DMS153 treated with DMSO at 0.1 percent for 48 hours (cell line): ENCODE results near the gene UTF1.
"Not testable (repeated sequence)": the region's sequence is repeated elsewhere in the genome, so short reads cannot be mapped to it uniquely, and the experiment has no call there.

Experiments
- DNase-seq: peaks from one replicate; lab custom pipeline; 2025; ENCODE audit not compliant: unreplicated experiment; lab: John Stamatoyannopoulos, UW

UTF1 gene

GRCh38 chr10:133261726-133262325 is 31.8 kb downstream of the UTF1 start:
- no peak for DNase-seq

- DNase-seq, result no peak
Measured at GRCh38 chr10:133262696-133263095, 32.7 kb downstream of the UTF1 start.

- DNase-seq, result no peak
Measured at GRCh38 chr10:133263674-133264073, 33.7 kb downstream of the UTF1 start.

DNA sequence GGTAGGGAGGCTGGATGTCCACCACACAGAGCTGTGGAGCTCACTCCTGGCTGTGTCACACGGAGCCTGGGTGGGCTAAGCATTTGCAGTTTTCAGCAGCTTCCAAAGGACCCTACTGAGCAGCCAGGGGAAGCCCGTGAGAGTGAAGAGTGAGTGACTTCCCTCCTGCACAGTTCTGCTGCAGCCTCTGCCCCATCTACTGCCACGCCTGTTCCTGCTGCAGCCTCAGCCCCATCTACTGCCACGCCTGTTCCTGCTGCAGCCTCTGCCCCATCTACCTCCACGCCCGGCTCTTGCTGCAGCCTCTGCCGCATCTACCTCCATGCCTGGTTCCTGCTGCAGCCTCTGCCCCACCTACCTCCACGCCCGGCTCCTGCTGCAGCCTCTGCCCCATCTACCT is 34.4 kb downstream of the UTF1 start:
- DNase-seq, result no peak

DNA sequence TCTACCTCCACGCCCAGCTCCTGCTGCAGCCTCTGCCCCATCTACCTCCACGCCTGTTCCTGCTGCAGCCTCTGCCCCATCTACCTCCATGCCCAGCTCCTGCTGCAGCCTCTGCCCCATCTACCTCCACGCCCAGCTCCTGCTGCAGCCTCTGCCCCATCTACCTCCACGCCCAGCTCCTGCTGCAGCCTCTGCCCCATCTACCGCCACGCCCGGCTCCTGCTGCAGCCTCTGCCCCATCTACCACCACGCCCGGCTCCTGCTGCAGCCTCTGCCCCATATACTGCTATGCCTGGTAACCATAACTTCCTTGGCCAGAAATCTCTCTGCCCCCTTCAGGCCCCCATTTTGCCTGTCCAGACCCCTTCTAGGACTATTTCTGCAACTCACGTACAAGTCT is 35.0 kb downstream of the UTF1 start:
- DNase-seq, result not testable (repeated sequence)

DNA sequence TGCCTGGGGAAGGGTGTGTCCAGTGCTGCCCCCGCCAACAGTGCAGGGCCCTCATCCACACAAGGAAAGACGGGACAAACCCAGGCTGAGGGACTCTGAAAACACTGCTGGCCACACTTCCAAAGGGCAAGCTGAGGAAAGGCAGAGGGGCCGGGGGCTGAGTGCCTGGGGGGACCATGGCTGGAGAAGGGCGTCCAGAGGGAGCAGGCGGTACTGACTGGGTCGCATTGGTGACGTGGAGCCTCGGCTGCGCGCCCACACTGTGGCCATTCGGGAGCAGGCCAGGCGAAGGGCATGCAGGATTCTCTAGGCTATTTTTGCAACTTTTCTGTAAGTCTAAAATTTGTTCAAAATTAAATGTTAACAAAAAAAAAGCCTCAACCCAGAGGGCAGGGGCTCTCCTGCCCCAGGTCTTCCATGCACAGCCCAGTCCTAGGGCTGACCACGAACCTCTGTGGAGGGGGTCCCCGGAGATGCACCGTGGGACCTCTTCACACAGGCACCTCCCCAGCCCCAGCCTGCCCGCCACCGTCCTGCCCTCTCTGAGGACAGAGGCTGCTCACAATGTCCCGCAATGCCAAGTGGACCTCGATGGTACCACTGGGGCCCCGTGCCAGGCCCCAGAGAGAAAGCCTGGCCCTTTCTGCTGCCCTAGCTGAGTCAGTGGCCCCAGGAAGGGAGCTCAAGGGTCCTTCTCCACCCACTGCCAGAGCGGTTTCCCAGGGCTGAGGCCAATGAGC is 36.2 kb downstream of the UTF1 start:
- no peak for DNase-seq

DNA sequence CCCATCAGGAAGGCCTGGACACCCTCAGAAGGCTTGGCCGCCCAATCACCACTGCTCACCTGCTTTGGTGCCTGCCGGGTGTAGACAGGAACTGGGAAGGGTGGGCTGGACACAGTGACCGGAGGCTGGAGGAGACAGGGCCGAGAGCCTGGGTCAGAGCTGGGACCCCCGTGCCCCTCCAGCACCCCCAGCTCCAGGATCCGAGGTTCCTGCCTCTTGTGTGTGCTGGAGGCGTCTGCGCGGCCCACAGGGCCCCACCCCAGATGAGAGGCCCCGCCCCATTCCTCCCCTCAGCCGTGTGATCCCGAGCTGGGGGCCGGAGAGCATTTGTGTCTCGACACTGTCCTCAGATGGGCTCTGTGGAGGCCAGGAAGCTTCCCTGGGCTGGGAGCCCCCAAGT is 37.3 kb downstream of the UTF1 start:
- no peak for DNase-seq

DNA sequence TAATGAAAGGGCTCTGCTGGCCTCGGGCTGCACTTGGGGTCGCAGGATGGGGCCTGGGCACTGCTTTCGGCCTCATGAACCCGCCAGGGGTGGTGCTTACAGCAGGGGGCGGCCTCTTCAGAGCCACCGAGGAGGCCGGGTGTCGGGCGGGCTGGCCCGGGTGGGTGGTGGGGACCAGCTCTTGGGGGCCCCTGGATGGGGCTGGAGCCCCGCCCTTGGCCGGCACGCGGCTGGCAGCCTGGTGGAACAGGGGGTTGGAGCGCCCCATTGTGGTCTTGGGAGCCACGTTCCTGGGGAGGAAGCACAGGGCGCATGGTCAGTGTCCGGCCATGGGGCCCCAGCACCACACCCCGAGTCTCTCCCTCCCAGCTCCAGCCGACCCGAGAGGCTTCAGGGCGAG is 37.8 kb downstream of the UTF1 start:
- no peak for DNase-seq

DNA sequence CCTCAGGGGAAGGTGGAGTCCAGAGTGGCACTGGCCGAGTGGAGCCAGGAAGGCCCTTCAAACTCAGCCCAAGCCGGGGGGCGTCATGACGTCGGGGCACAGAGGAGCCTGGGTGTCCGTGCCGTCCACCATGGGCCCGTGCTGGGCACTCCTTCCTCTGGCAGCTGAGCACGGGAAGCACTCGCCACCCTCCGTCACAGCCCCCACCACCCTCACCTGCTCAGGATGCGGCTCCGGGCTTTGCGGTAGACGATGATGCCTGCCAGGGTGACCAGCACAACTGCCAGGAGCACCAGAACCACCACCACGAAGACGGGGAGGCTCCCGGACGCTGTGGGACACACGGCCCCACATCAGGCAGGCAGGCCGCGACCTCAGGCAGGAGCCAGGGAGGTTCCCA is 38.5 kb downstream of the UTF1 start:
- DNase-seq, result no peak

DNA sequence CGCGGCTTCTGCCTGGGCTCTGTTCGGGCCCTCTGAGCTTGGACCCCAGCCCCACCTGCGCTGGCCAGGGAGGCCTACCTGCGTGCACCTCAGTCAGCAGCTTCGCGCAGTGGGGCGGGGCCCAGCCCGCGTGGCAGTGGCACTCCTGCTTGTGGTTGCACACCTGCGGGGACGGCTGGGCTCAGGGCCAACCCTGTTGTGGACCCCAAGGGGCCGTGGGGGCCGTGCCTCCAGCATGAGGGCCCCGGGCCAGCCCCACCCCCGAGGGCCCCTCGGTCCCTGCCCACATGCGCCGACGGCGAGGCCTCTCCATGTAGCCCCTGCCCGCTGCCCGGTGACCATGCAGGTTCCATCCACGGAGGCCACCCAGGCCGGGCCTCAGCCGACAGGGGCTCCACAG is 39.4 kb downstream of the UTF1 start:
- no peak for DNase-seq

GRCh38 chr10:133270204-133270603 is 40.2 kb downstream of the UTF1 start:
- DNase-seq, result no peak

DNA sequence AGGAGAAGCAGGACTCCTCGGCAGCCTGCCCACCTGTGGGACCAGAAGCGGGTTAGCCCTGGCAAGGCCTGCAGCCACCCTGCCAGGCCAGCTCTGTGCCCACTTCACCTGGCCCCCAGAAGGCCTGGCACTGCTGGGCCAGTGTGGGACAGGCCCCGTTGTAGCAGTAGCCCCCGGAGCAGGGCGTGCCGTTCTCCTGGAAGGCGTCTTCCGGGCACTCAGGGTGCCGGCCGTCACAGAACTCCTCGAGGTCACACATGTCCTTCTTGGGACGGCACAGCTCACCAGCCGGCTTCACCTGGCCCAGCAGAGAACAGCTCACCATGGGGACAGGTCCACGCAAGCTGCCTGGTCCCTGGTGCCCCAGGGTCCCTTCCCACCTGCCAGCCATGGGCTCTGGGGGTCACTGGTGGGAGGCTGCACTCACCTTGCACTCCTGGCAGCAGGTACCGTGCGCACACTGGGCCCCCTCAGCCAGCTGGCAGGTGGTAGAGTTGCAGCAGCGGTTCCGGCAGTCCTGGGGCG is 40.8 kb downstream of the UTF1 start:
- DNase-seq, result no peak

- no peak for DNase-seq
Measured at GRCh38 chr10:133271521-133272300, 41.7 kb downstream of the UTF1 start.

DNA sequence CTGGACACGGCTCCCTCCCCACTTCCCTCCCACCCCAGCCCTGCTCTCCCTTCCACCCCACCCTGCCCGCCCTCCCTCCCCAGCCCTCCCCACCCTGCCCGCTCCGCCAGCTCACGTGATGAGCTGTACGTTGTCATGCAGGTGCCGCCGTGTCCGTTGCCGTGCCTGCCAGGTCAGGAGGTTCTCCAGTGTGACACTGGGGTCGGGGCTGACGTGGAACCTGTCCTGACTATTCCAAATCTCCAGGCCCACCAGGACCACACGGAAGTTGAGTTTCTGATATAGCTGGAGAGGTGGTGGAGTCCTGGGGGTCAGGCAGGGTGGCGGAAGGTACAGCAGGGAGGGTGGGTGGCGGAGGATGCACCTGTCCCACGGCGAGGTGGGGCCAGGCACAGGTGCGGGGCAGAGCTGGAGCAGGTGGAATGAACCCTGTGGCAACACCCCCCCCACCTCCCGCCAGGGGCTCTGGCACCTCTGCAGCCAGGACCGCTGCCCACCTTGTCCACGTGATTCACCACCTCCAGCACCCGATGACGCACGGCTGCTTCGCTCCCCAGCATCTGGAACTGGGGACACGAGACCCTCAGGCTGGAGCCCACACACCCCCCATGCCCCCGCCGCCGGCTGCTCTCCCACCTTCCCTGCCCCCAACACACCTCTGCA is 42.4 kb downstream of the UTF1 start:
- DNase-seq, result no peak

GRCh38 chr10:133272964-133273420 is 43.0 kb downstream of the UTF1 start:
- DNase-seq, result no peak

GRCh38 chr10:133273534-133274143 is 43.6 kb downstream of the UTF1 start:
- DNase-seq, result no peak

GRCh38 chr10:133274751-133275683 is 45.0 kb downstream of the UTF1 start:
- DNase-seq, result no peak

- DNase-seq, result no peak
Measured at GRCh38 chr10:133275684-133276092, 45.7 kb downstream of the UTF1 start.

- no peak for DNase-seq
Measured at GRCh38 chr10:133276100-133276434, 46.0 kb downstream of the UTF1 start.
